GM04504 (cell line): ENCODE data around the gene TAS1R1.
"Not testable (repeated sequence)": the region's sequence is repeated elsewhere in the genome, so short reads cannot be mapped to it uniquely, and the experiment has no call there.

Source experiments
- DNase-seq: peaks from one replicate; pipeline ENCODE4 v3.0.0-alpha.2; 2012; ENCODE audit warnings: low read depth

Gene TAS1R1

DNA sequence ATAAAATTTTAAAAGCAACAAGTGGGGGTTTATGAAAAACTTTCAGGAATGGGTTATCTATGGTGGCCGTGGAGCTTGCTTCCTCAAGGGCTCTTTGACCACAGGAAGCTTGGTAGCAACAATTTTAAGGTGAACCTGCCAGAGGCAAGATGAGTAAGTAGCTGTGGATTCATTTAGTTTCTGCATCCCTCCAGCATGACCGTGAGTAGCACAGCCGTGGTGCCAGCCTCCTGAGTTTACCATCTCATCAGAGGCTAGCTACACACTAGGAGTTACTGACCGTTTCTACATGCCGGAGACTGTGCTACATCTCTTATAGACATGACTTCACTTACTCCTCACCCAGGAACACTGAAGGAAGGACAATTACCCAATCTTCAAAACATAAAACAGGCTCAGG is 33.6 kb upstream of the TAS1R1 start:
- DNase-seq, result no peak

DNA sequence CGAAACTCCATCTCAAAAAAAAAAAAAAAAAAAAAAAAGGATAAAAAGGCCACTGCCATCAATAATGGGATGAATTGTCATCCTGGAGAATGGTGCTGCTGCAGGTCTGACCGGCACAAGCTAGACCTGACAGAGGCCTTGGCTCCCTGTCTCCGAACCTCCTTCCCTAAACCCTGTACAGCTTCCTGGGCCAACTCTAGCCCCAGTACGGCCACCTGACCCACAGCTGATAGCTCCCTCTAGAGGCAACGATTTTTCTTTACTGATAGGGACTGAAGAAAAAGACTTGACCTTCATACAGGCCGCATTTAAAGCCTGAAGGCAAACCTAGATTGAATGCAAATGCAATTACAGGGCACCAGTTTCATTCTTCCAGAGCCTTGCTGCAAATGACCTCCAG is 31.5 kb upstream of the TAS1R1 start:
- DNase-seq, result no peak

DNA sequence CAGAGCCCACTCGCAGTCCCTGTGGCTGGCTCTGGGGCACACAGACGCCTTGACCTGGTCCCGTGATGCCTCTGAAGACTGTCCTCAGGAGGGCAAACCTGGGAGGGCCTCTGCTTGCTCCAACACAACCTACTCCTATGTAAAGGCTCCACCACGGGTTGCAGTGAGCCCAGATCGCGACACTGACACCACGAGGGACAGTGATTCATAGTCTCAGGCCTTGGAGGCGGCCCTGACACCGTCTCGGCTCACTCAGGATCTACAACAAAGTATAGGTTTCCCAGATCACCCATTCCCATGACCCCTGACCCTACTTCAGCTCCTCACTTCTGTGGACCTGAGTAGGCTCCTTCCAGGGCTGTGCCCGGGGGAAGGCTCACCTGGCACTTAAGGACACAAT is 28.8 kb upstream of the TAS1R1 start:
- no peak for DNase-seq

- no peak for DNase-seq
Observed at GRCh38 chr1:6528492-6528891, 26.6 kb upstream of the TAS1R1 start.

DNA sequence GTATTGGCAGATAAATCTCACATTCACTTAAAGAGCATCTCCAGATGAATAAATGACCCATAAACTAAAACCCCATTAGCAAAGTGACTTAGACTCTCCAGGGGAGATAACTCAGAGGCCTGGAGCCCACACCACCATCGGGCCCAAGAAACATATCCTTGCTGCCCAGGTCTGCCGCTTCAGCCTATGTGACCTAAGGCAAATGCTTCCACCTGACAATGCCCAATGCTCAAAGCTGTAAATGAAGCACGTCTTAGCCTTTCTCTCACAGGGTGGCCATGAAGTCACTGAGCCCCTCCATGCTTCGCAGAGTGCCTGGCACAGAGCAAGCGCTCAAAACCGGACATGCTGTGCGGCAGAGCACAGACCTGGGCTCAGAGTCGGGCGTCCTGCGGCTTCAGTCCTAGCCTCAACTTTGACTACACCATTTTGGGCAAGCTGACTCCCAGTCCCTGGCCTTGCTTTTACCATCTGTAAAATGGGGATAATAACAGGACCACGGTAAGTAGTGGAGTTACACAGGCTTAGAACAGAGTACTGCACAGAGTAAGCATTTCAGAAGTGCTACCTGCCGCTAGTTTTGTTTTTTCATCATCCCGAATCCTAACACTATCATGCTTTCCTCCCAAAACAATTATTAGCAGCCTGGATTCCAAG is 24.5 kb upstream of the TAS1R1 start:
- no peak for DNase-seq

DNA sequence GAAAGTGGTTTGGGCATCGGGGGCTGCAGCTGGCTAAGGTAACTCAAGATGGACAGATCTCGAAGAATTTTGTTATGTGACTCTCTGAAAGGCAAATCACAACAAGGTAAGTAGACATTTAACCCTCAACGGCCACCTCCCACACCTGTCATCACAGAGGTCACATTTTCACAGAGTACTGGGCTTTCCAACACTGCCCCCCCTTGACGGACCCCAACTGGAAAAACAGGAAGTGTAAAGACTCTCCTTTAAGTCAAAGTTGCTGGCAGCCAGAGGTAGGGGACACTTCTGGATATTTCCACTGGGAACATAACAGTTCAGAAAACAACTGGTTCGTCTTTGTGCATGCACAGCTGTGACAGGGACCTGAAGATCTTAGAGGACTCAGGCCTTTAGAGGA is 23.1 kb upstream of the TAS1R1 start:
- DNase-seq, result no peak

- no peak for DNase-seq
Observed at GRCh38 chr1:6534248-6534822, 20.8 kb upstream of the TAS1R1 start.

DNA sequence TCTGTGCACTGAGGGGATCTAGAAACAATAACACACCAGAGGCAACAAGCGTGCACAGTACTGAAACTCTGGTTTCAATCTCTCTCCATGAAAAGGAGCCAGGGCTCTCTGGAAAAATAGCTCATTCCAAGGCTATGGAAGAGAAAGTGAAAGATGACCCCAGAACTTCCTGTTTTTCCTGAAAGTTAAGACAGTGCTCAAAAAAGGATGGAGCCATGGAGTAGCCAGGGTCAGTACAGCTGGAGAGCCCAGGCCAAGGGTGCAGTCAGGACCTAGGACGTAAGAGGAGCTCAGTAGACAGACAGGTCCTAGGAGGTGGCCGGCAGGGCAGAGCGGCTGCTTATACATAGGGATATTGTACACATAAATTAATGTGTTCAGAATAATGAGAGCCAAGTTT is 19.9 kb upstream of the TAS1R1 start:
- no peak for DNase-seq

DNA sequence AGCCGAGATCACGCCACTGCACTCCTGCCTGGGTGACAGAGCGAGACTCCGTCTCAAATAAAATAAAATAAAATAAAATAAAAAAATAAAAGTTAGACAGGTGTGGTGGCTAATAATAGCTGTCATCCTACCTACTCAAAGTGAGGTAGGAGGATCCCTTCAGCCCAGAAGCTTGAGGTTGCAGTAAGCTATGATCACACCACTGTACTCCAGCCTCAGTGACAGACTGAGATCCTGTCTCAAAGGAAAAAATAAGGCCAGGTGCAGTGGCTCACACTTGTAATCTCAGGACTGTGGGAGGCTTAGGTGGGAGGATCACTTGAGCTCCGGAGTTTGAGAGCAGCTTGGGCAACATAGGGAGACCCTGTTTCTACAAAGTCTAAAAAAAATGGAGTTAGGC is 18.8 kb upstream of the TAS1R1 start:
- DNase-seq, result no peak

- no peak for DNase-seq
Observed at GRCh38 chr1:6538956-6539355, 16.2 kb upstream of the TAS1R1 start.

DNA sequence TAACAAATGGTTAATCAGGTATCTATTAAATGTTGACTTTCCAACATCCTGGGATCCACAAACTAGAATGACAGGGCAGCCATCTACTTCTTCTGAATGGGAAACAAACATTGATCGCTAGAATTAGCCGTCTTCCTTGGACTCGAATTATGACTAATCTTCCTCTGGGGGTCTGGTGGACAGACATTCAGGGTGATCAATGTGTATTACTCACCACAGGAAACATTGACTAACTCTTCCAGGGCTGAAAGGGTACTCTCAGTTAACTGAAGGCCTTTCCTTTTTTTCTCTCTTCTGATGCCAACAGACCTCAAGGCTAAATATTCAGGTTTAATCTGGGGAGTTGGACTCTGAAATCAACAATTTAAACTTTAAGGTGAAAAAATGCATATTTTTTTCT is 10.3 kb upstream of the TAS1R1 start:
- no peak for DNase-seq

DNA sequence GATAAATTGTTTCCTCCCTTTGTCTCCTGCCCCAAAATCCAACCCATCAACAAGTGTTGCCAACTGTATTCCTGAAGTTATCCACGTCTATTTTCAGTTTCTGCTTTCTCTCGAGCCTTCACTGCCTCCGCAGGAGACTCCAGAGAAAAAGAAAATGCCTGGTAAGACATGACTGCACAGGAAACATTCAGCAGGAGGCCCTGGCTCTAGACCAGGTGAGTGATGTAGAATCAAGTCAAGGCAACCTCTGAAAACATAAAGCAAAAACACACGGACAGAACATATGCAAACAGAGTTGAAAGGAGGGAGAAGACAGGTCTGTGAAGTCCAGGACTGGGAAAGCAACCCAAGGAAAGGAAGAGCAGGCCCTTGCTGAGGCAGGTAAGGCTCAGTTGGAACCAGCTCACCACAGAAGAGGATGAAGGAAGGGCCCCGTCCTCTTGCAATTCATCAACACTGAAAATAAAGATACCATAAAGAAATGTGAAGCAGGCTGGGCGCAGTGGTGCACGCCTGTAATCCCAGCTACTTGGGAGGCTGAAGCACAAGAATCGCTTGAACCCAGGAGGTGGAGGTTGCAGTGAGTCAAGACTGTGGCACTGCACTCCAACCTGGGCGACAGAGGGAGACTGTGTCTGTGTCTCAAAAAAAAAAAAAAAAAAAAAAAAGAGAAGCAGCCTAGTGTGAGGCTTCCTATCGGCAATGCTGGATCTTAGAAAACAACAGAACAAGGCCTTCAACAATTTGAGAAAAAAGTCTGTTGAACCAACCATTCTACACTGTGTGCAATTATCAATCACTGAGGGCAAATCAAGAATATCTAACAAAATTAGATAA is 9.6 kb upstream of the TAS1R1 start:
- no peak for DNase-seq

DNA sequence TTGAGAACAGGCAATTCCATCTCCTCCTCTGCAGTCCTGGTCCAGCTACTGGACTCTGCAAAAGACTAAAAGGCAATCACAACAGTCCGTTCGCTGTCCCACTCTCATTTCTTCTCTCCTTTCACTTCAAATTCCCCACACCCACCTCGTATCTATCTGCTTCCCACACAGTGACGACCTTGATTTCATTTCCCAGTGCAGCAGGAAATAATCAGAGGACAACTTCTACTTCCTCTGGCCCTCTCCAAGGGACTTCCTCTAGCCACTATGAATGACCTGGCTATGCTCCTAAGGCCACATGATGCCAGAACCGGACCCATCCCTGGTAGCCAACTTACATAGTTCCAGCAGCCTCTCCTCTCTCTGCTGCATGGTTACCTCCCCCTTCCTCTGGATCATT is 8.8 kb upstream of the TAS1R1 start:
- DNase-seq, result no peak

DNA sequence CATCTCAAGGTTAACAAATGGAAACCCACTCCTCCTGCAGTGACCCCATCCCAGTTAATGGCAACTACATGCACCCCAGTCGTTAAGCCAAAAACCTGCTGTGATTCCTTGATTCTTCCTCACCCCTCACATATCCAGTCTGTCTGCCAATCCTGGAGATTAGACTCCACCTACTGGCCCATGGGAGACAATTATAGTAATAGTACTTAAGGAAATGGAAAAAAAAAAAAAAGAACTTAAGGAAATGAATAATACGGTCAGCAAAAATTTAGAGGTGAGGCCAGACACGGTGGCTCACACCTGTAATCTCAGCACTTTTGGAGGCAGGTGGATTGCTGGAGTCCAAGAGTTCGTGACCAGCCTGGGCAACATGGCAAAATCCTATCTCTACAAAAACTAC is 7.8 kb upstream of the TAS1R1 start:
- DNase-seq, result no peak

DNA sequence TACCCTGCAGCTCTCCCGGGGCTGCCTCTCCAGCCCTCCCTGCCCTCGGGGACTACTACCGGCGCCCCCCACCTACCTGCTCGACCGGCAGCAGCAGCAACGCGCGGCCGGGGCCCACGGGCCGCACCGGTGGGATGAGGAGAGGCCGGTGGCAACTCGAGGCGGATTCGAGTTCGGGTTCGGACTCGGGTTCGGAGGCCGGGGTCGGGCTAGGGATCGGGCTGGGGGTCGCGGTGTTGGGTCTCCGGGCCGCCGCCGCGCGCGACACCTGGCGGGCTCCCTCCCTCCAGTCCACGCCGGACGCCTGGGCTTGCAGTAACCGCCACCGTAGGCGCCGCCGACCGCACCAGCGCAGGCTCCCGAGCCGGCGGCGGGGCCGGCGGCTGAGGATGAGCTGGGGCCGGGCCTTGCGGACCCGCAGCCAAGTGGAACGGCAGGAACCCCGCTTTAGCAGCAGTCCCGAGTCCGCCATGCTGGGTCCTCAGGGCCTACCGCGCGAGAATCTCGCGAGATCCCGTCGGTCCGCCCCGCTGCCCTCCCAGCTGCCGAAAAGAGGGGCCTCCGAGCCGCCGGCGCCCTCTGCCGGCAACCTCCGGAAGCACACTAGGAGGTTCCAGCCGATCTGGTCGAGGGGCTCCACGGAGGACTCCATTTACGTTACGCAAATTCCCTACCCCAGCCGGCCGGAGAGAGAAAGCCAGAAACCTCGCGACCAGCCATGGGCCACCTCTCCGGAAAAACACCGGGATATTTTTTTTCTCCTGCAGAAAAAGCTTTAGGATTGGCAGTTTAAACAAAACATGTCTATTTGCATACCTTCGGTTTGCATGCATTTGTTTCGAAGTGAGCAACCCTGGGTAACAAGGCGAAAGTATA is 838 bp upstream of the TAS1R1 start, which contains the start of gene NOL9:
Gene NOL9, minus strand, starts transcription at position 483 of the 876 bp plus-strand sequence. Its CDS starts 11 bp downstream, at position 472.
- DNase-seq, result peak; percentile 77

GRCh38 chr1:6557597-6557996 is 2.5 kb downstream of the TAS1R1 start:
- no peak for DNase-seq

DNA sequence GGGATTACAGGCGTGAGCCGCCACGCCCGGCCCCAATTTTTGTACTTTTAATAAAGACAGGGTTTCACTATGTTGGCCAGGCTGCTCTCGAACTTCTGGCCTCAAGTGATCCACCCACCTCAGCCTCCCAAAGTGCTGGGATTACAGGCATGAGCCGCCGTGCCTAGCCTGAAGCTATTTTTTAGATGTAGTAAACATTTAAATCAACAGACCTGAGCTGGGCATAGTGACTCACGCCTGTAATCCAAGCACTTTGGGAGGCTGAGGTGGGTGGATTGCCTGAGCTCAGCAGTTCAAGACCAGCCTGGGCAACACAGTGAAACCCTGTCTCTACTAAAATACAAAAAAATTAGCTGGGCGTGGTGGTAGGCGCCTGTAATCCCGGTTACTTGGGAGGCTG is 4.1 kb downstream of the TAS1R1 start:
- not testable (repeated sequence) for DNase-seq

- DNase-seq, result no peak
Observed at GRCh38 chr1:6560267-6560666, 5.2 kb downstream of the TAS1R1 start.

DNA sequence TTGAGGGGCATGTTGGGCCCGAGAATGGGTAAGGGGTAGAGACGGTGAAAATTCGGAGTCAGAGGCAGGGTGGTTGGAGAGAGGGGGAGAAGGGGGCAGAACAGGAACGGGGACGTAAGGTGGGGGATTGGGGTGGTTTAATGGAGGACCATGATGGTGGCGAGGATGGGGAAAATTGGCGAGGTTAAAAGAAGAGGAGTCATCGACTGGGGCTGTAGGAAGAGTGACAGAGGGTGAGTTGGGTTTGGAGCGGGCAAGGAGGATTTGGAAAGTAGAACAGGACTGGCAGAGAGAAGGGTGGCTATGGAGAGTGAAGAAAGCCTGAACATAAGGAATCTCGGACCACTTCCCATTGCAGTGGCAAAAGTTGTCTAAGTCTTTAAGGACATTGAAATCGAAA is 13.9 kb downstream of the TAS1R1 start:
- no peak for DNase-seq

DNA sequence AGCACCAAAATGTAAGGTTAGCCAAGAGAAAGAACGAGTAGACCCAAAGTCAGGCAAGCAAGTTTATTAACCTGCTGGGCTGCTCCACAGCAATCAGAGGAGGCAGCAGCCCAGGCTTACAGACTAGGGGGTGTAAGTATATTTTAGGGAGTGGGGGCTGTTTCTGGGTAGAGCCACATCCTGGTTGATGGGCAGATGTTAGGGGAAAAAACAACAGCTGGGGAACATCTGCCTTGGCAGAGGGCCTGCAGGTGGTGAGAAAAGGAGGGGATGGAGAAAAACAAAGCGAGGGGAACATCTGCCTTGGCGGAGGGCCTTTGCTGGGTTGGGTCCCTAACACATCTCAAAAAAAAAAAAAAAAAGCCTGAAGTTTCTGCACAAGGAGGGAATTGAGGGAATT is 15.0 kb downstream of the TAS1R1 start:
- DNase-seq, result no peak

GRCh38 chr1:6570987-6571386 is 15.9 kb downstream of the TAS1R1 start:
- DNase-seq, result no peak

- no peak for DNase-seq
Observed at GRCh38 chr1:6572653-6573383, 17.7 kb downstream of the TAS1R1 start.
